Measurements from ENCODE around the gene GRM4. TPM values are rescaled to one million over a fixed set of nuclear protein-coding genes. Genes with fewer than 3 reads are reported as not detected.

GRM4 gene
- total RNA-seq, 1 experiment from 2014 or later: 5.6 TPM

DNA sequence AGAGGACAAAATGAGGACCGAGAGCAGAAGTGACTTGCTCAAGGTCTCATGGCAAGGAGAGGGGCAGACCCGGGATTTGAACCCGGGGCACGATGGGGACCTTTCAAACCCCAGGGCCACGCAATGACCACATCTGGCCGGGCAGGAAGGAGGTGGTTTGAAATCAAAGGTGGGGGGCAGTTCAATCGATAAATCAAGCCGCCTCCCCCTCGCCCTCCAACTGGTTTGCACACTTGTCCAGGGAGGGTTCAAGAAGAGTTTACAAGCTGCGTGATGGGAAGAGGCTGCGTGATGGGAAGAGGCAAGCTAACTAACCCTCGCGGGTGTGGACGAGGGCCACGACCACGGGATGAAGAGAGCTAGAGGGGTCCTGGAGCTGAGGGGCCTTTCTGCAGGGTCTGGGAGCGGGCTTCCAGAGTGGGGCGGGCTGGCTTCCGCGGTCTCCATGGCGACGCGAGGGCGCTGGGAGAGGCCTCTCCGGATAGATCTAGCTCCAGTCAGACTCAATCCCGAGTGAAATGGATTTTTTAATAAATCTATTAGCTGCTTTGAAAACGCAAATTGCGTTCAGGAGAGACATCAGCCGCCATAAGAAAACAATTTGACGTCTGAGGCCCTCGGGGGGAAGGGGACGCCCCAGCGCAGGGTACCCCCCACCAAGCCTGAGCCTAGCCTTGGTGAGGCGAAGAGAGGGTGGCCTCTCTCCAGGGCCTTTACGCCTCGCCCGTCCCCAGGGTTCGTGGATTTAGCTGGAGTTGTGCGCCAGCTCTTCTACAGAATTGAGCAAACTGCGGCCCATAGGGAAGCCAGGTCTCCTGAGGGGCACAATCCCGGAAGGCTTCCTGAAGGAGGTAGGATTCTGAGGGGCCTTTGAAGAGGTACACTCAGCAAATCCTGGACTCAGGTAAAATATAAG lies 143.9 kb downstream of the GRM4 start:
- H2AK5ac ChIP-seq (ENCODE audit: insufficient read length, low read length): no peak overlapping the region
- H4K5ac ChIP-seq (ENCODE audit: insufficient read length, low read depth, low read length): no peak overlapping the region
- no peak overlapping the region for H3K23ac ChIP-seq (ENCODE audit: insufficient read length, low read depth, low read length)
- no peak overlapping the region for H4K8ac ChIP-seq (replicated peaks; ENCODE audit: insufficient read length, low read depth, low read length)
- Mint-ChIP-seq H3K9me3 (peaks cover 5 to 6% of the 10 kb centered on the region in 2 experiments; a peak in 3 of 5 replicates), H3K27ac (no peak overlapping the region), H3K27me3 (ENCODE audit: low read depth) (peaks cover 20% of the 10 kb centered on the region), H3K4me3 (no peak overlapping the region), H3K36me3 (ENCODE audit: insufficient read depth in 1 of 3, low read depth in 3 of 3) (peaks cover 0 to 4% (median 0%) of the 10 kb centered on the region in 3 experiments; a peak in 1 of 7 replicates), H3K4me1 (peaks cover 17 to 22% of the 10 kb centered on the region in 2 experiments)
- no peak overlapping the region for H3K4ac ChIP-seq (ENCODE audit: low read depth, low read length)
- no peak overlapping the region for H3K4me2 ChIP-seq (ENCODE audit: insufficient read depth, insufficient read length, low read length)
- H3T11ph ChIP-seq (ENCODE audit: low read length): no peak overlapping the region
- H3K27ac ChIP-seq (ENCODE audit: insufficient read length, low read depth, low read length): no peak overlapping the region
- H3K56ac ChIP-seq (ENCODE audit: insufficient read length, low read depth, low read length): no peak overlapping the region
- no peak overlapping the region for H2BK20ac ChIP-seq (ENCODE audit: low read depth, low read length, poor library complexity, severe bottlenecking)
- no peak overlapping the region for H2AFZ ChIP-seq (ENCODE audit: low read length)
- H2BK5ac ChIP-seq (ENCODE audit: insufficient read length, low read length): no peak overlapping the region
- no peak overlapping the region for H3K14ac ChIP-seq (ENCODE audit: insufficient read depth, low read length)
- H4K91ac ChIP-seq (ENCODE audit: insufficient read length, low read depth, low read length): no peak overlapping the region
- H3K23me2 ChIP-seq (ENCODE audit: insufficient read length, low read depth, low read length, poor library complexity, severe bottlenecking): no peaks in the 10 kb centered on the region
- peaks cover 23% of the 10 kb centered on the region for H3K27me3 ChIP-seq (ENCODE audit: insufficient read depth, low read length)
- TF ChIP-seq, protein P1, sequence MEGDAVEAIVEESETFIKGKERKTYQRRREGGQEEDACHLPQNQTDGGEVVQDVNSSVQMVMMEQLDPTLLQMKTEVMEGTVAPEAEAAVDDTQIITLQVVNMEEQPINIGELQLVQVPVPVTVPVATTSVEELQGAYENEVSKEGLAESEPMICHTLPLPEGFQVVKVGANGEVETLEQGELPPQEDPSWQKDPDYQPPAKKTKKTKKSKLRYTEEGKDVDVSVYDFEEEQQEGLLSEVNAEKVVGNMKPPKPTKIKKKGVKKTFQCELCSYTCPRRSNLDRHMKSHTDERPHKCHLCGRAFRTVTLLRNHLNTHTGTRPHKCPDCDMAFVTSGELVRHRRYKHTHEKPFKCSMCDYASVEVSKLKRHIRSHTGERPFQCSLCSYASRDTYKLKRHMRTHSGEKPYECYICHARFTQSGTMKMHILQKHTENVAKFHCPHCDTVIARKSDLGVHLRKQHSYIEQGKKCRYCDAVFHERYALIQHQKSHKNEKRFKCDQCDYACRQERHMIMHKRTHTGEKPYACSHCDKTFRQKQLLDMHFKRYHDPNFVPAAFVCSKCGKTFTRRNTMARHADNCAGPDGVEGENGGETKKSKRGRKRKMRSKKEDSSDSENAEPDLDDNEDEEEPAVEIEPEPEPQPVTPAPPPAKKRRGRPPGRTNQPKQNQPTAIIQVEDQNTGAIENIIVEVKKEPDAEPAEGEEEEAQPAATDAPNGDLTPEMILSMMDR (conservative IDR thresholded peaks at IDR 0.05): no peak
- H3K4me1 ChIP-seq (ENCODE audit: insufficient read depth, low read length): no peaks in the 10 kb centered on the region
- H4K20me1 ChIP-seq (ENCODE audit: control insufficient read depth, insufficient read depth, insufficient read length): no peaks in the 10 kb centered on the region
- H2BK15ac ChIP-seq (ENCODE audit: low read depth, low read length): no peak overlapping the region
- H3K9ac ChIP-seq (ENCODE audit: extremely low read depth, insufficient read length, low read length): no peak overlapping the region
- no CpG with 5 or more reads among the region's 41 CpGs for WGBS (ENCODE audit: extremely low coverage, insufficient read length, low lambda C conversion rate)
- H3K79me2 ChIP-seq (ENCODE audit: insufficient read depth, low read length): no peaks in the 10 kb centered on the region
- no peak overlapping the region for H2BK12ac ChIP-seq (ENCODE audit: insufficient read length, low read depth, low read length)
- H3K79me1 ChIP-seq (ENCODE audit: insufficient read depth, low read depth, low read length, poor library complexity, severe bottlenecking): no peaks in the 10 kb centered on the region
- DNase-seq: no peak
- no peak overlapping the region for H3K18ac ChIP-seq (ENCODE audit: insufficient read length, low read depth, low read length)
- H2BK120ac ChIP-seq (ENCODE audit: low read depth, low read length, poor library complexity, severe bottlenecking): no peak overlapping the region
- H3K9me3 ChIP-seq (ENCODE audit: control insufficient read depth, low read depth, low read length): no peaks in the 10 kb centered on the region

All from H9 (cell line).